SU-DHL-6 (cell line): ENCODE results near the gene CDKN1A.

Experiments used
- EZH2phosphoT487 ChIP-seq: fragments of 200-600 bp; sonication (generic), shearing (Covaris generic); conservative IDR thresholded peaks from 2 replicates; pipeline ENCODE4 v1.6.1; 2018; ENCODE audit warnings: mild to moderate bottlenecking, antibody characterized with exemption, low read length, moderate library complexity, mixed read lengths
- TF ChIP-seq, protein P1 (sequence below): fragments of 200-600 bp; sonication (generic); IDR thresholded peaks from one replicate; pipeline ENCODE4 v1.5.1; 2017; ENCODE audit warnings: antibody characterized with exemption, mild to moderate bottlenecking, low read length, moderate library complexity; ENCODE audit not compliant: insufficient read depth, poor library complexity, severe bottlenecking

- TF ChIP-seq, protein P1, sequence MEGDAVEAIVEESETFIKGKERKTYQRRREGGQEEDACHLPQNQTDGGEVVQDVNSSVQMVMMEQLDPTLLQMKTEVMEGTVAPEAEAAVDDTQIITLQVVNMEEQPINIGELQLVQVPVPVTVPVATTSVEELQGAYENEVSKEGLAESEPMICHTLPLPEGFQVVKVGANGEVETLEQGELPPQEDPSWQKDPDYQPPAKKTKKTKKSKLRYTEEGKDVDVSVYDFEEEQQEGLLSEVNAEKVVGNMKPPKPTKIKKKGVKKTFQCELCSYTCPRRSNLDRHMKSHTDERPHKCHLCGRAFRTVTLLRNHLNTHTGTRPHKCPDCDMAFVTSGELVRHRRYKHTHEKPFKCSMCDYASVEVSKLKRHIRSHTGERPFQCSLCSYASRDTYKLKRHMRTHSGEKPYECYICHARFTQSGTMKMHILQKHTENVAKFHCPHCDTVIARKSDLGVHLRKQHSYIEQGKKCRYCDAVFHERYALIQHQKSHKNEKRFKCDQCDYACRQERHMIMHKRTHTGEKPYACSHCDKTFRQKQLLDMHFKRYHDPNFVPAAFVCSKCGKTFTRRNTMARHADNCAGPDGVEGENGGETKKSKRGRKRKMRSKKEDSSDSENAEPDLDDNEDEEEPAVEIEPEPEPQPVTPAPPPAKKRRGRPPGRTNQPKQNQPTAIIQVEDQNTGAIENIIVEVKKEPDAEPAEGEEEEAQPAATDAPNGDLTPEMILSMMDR = no peak
- TF ChIP-seq EZH2phosphoT487 = no peak
Observed at GRCh38 chr6:36718560-36718959, 40.0 kb downstream of the CDKN1A start.
